ENCODE measurements around the gene MSMB.
"Not testable (repeated sequence)": the region's sequence is repeated elsewhere in the genome, so short reads cannot be mapped to it uniquely, and the experiment has no call there.

Gene MSMB

DNA sequence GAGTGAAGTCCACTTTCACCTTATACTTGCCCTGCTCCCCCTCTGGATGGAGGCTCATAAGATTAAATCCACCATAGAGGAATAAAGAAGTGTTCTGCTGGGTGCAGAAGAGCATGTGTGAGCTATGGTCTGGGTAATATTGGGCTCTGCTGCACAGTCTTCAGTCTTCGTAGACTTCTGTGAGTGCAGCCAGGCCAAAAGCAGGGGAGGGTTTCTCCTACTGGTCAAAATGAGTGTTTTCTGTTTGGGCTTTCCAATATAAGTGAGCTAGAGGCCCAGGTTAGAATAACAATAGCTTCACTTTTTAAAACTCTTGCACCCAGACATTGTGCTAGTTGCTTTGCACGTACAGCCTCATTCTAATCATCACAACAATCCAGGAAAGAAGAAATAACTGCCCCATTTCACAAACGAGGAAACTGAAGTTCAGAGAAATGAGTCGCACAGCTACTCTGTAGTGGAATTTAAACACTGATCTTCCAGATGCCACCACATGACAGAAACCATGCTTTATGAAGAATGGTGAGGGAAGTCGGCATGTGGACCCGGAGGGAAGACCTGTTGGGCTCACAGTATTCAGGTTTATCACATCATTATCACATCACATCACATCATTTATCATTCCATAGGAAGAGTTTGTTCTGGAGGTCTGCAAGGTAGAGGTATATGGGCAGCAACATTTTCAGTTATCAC lies 23.8 kb upstream of the MSMB start:
- DNase-seq, result no peak

- no peak for DNase-seq
These were observed 22.8 kb upstream of the MSMB start for GRCh38 chr10:46068905-46069304.

GRCh38 chr10:46068117-46068516 lies 22.0 kb upstream of the MSMB start:
- no peak for DNase-seq

GRCh38 chr10:46064269-46064817 lies 18.3 kb upstream of the MSMB start:
- no peak for DNase-seq

DNA sequence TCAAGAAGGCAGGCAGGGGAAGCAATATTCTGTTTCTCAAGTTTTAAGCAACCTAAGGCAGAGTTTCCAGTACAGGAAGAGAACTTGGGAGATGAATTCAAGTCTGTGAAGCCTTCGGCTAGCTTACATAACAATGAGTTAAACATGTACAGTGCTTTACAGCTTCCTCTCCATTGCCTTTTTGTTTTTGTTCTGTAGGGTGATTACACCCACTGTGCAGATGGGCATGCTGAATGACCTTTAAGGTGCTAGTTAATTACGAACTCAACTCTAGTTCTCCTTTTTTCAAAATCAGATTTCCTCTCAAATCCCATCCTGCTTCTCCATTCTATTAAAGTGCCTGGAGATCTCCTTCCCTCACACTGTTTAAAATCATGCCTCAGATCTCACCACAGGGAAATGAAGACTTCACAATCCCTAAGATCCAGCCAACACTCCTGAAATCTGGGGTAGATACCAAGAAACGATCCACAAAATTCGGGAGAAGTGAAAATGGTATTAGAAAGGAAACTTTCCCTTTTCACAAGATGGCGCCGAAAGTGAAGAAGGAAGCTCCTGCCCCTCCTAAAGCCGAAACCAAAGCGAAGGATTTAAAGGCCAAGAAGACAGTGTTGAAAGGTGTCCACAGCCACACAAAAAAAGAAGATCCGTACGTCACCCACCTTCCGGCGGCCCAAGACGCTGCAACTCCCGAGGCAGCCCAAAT lies 16.8 kb upstream of the MSMB start:
- no peak for DNase-seq

DNA sequence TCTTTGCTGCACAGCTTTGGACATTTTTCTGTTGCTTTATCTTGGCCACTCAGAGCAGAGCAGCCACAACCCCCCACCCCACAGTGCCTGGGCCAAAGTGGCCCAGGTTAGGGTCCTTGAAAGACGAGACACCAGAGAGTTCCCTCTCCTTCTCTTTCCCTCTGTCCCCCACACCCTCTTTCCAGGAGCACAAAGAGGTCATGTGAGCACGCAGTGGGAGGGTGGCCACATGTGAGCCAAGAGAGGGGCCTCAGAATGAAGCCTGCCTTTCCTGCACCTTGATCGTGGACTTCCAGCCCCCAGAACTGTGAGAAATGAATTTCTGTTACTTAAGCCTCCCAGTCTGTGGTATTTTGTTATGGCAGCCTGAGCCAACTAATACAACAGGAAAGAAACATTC lies 14.6 kb upstream of the MSMB start:
- no peak for DNase-seq

- DNase-seq, result not testable (repeated sequence)
These were observed 11.9 kb upstream of the MSMB start for GRCh38 chr10:46057927-46058326.

DNA sequence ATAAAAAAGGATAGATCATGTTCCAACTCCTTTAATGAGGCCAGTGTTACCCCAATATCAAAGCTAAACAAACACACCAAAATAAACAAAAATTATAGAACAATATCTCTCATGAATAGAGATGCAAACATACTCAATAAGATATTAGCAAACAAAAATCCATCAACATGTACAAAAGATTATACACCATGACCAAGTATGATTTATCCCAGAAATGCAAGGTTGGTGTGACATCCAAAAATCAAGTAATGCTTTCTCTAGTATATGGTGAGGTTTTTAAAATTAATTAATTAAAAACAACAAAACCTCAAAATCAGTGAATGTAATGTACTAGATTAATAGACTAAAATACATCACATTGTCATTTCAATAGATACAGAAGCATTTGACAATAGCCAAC lies 11.0 kb upstream of the MSMB start:
- no peak for DNase-seq

DNA sequence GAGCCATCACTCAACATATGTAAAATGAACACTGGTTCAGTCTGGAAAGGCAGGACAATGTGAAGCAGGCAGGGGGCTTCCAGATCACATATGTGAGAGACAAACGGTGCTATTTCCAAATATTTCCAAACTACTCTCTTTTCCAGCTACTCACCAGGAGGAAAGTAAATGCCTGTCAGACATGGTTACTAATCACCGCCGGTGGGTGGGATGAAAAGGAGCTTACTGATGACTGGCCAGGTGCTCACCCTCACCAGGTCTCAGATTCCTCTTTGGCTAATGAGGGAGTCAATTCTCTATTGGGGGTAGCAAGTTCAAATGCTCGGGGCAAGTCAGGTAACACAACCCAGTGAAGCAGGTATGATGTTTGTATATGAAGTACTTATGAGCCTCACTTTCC lies 9.7 kb upstream of the MSMB start:
- no peak for DNase-seq

DNA sequence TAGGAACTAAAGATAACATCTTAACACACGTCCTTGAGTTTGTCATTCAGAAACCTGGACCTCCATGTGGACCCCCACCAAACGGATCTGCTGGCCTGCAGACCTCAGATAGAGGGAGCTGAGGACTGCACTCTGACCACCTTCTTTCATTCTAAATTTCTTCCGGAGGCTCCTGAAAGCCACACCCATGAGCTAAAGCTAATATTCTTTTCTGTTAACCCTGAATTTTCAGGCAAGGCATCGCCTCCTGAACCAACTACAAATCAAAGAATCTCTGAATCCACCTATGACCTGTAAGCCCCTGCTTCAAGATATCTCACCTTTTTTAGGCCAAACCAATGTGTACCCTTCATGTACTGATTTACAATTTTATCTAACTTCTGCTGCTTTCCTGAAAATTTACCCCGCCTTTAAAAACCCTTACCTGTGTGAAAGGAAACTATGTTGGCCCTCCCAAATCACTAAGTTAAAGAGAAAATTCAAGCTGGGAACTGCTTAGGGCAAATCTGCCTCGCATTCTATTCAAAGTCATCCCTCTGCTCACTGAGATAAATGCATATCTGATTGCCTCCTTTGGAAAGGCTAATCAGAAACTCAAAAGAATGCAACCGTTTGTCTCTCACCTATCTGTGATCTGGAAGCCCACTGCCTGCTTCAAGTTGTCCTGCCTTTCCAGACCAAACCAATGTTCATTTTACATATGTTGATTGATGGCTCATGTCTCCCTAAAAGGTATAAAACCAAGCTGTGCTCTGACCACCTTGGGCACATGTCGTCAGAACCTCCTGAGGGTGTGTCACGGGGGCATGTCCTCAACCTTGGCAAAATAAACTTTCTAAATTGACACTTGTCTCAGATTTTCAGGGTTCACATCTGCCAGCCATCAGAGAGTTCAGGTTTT lies 7.7 kb upstream of the MSMB start:
- no peak for DNase-seq

DNA sequence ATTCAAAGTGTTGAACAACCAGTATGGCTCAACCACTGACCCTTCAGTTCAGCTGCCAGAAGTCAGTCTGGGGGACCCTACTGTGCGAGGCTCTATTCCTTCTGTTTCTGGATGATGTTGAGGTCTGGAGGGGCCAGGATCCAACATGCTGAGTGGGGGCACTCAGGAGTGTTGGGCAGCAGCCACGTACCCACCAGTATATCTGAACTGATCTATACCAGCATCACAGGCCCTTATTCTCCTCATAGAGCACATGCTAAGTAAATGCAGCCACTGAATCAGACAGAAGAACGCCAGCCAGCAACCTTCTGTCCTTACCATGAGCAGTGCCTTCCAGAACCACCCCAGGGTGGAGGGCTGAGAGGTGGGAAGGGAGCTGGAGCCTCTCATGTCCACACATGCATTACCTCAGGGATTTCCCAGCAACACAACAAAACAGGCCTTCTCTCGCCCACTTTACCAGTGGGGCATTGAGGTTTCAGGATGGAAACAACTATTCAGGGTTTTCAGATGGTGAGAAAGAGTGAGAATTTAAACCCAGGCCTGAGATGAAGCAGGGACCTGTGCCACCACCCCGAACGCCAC lies 6.8 kb upstream of the MSMB start:
- no peak for DNase-seq

DNA sequence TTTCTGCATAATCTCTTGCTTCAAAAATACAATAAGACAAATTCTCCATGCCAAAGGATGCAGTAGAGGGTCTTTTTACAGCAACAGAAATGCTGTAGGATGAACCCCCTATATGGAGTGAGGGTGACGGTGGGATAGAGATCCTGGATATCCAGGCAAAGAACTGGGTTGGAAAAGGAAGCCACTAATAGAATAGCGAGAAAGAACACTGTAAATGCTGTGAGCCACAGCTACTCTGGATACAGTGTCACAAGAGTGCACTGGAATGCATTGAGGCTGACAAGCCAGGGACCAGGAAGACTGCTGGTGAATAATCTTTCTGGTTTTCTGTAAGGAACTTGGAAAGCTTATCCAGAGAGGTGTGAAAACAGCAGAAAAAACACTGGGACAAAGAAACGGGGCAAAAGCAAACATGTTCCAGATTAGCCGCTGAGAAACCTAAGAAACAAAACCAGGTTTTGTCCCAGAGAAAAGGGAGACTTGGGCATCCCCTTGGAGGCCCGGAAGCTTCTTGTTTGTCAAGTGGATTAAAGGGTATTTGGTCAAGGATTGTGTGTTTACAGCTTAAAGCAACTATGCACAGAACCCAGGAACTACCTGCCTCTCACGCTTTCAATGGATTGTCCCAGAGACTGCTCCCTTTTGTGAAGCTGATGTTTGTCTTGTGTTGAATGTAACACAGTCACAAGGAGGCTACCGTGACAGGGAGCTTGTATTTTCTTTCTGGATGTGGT lies 6.2 kb upstream of the MSMB start:
- no peak for DNase-seq

- DNase-seq, result no peak
These were observed 5.0 kb upstream of the MSMB start for GRCh38 chr10:46050941-46051623.

GRCh38 chr10:46049497-46049831 lies 3.4 kb upstream of the MSMB start:
- DNase-seq, result not testable (repeated sequence)

- DNase-seq, result no peak
These were observed 2.1 kb upstream of the MSMB start for GRCh38 chr10:46048152-46048551.

GRCh38 chr10:46042527-46042926 lies 3.5 kb downstream of the MSMB start:
- DNase-seq, result no peak

- DNase-seq, result no peak
These were observed 6.1 kb downstream of the MSMB start for GRCh38 chr10:46040004-46040403.

GRCh38 chr10:46037107-46037825 lies 8.8 kb downstream of the MSMB start:
- no peak for DNase-seq

DNA sequence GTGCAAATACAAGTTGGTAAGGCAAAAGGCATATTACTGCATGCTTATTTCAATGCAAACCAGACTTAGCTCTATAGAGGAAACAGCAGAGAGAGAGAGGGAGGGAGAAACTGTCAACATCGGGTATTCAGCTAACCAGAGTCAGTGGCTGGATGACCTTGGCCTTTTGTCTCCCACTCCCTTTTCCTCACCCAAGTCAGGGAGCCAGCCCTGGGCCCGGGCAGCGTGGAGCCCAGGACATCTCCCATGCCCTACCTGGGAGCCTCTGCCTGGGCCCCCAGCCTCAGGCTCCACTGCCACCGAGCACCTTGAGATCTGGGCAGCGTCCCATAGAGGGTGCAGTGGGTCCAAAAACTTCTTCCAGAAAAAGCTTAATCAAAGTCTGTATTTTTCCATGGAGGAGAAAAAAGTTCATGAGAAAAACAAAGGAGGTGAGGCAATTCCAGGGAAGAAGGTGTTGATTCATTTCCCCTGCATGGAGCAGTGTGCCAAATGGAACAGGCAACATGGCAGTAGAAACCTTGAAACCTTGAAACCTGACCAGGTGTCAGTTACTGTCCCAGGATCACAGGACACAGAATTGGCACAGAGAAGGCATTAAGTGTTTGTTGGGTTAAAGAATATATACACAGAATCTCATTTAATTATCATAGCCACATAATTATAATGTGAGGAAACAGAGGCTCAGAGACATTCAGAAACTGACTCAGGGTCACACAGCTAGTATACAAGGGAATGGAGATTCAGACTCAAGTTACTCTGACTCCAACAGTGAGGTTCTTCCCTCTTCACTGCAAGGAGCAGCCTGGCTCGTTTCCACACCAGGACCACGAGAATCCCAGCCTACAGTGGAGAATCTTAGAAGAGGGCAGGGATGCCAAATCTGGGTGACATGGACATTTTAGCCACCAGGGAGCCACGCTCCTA lies 9.9 kb downstream of the MSMB start:
- no peak for DNase-seq

DNA sequence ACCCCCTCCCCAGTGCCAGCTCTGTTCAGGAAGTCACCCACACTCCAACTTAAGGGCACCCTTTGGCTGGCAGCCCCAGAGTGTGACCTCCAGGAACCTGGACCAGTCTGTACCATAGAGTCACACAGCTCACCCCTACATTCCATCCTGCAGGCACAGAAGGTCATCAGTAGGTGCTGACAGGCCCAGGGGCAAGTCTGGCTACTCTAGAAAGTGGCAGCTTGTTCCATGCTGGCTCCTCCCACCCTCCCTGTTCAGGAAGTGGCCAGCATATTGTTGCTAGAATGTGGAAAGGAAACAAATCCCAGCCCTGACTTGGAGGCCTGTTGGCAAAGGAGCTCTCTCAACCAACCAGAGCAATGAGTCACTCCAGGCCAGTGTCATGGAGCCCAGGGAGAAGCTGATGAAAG lies 12.5 kb downstream of the MSMB start:
- DNase-seq, result no peak

Data from SW 1271 (cell line).